Effector memory CD4-positive, alpha-beta T cell (primary cell): Measurements from ENCODE around the gene CNN3.

Source experiments
- DNase-seq, 3 donors: peaks; one replicate each; pipeline ENCODE4 v3.0.0-alpha.2; 2020
- H3K27ac ChIP-seq: 2 replicates; pipeline ENCODE4 v1.7.0; 2013; ENCODE audit warnings: mild to moderate bottlenecking, low read length, moderate library complexity; ENCODE audit not compliant: insufficient read depth, poor library complexity, severe bottlenecking
- H3K27me3 ChIP-seq: replicated peaks from 2 replicates; pipeline ENCODE4 v1.7.0; 2013; ENCODE audit warnings: mild to moderate bottlenecking, low read length; ENCODE audit not compliant: insufficient read depth, control insufficient read depth, poor library complexity, severe bottlenecking
- H3K36me3 ChIP-seq: 2 replicates; pipeline ENCODE4 v1.7.0; 2013; ENCODE audit warnings: mild to moderate bottlenecking, low read length, moderate library complexity; ENCODE audit not compliant: control insufficient read depth, insufficient read depth
- H3K4me1 ChIP-seq: 2 replicates; pipeline ENCODE4 v1.7.0; 2013; ENCODE audit warnings: low read length, mild to moderate bottlenecking; ENCODE audit not compliant: control insufficient read depth, insufficient read depth, poor library complexity, severe bottlenecking
- H3K4me3 ChIP-seq: 2 replicates; pipeline ENCODE4 v1.7.0; 2013; ENCODE audit warnings: low read length, low read depth, mild to moderate bottlenecking; ENCODE audit not compliant: insufficient read depth, poor library complexity, severe bottlenecking
- H3K9me3 ChIP-seq: 2 replicates; pipeline ENCODE4 v1.7.0; 2013; ENCODE audit warnings: mild to moderate bottlenecking, low read length, moderate library complexity; ENCODE audit not compliant: control insufficient read depth

Gene CNN3

GRCh38 chr1:94961988-94962387 is 35.1 kb upstream of the CNN3 start:
- Histone ChIP-seq H3K27ac (no peak overlapping the region), H3K4me1 (no peaks in the 10 kb centered on the region), H3K4me3 (no peak overlapping the region), H3K9me3 (no peaks in the 10 kb centered on the region), H3K36me3 (no peaks in the 10 kb centered on the region), H3K27me3 (no peaks in the 10 kb centered on the region)
- DNase-seq, result no peak

DNA sequence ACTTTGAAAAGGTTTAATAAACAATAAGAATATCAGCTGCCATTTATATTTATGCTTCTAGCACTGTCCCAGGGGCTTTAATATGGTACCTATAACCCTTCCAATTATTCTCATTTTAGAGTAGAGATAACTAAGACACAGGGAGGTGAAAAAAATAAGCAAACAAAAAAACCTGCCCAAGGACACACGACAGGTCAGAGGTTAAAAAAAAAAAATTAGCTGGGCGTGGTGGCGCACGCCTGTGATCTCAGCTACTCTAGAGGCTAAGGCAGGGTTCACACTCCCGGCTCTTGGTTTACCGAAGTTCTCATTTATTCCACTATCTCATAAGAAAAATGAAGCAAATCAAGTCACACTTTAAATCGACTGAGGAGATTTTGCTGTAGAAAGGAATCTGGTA is 34.7 kb upstream of the CNN3 start:
- Histone ChIP-seq H3K27ac (no peak overlapping the region), H3K36me3 (no peaks in the 10 kb centered on the region), H3K27me3 (no peaks in the 10 kb centered on the region), H3K4me3 (no peak overlapping the region), H3K4me1 (no peaks in the 10 kb centered on the region), H3K9me3 (no peaks in the 10 kb centered on the region)
- no peak for DNase-seq

- Histone ChIP-seq H3K27me3 (no peaks in the 10 kb centered on the region), H3K27ac (no peak overlapping the region), H3K36me3 (no peaks in the 10 kb centered on the region), H3K9me3 (no peaks in the 10 kb centered on the region), H3K4me3 (no peak overlapping the region), H3K4me1 (no peaks in the 10 kb centered on the region)
- no peak for DNase-seq
Measured at GRCh38 chr1:94958081-94958480, 31.2 kb upstream of the CNN3 start.

DNA sequence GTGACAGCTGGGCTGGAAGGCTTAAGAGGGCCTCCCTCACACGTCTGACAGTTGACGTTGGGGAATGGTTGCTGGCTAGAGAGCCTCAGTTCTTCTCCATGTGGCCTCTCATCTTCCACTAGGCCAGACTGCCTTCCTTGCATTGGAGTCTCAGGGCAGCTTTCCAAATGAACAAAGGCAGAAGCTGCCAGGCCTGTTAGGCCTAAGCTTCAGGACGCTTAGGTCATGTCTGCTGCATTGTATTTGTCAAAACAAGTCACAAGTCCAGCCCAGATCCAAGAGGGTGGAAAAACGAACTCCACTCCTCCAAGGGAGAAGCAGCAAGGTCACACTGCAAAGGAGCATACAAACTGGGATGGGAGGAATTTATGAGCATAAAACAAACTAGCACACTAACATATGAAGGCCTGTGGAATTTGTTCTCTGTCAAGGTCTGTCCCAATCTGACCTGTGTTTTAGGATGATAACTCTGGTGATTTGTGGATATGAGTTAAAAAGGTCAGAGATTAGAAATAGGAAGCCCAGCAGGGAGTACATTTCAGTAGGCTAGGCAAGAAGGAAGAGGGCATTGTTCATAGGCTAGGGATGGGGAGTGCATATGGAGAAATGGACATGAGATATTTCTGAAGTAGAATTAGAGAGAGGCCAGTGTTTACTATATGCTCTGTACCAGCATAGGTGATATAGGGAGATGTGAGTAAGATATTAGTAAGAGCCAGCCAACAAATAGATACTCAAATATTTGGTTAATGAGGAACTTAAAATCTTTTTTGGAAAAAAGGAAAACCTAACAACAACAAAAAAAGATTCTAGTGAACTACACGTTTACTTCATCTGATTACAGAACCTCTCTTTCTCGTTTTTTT is 29.1 kb upstream of the CNN3 start:
- Histone ChIP-seq H3K4me3 (no peak overlapping the region), H3K4me1 (no peaks in the 10 kb centered on the region), H3K36me3 (no peaks in the 10 kb centered on the region), H3K27me3 (no peaks in the 10 kb centered on the region), H3K9me3 (no peaks in the 10 kb centered on the region), H3K27ac (no peak overlapping the region)
- DNase-seq, result no peak

- Histone ChIP-seq H3K27me3 (no peaks in the 10 kb centered on the region), H3K4me3 (no peak overlapping the region)
- DNase-seq, result no peak
Measured at GRCh38 chr1:94954263-94955220, 27.6 kb upstream of the CNN3 start.

GRCh38 chr1:94953746-94954145 is 26.8 kb upstream of the CNN3 start:
- Histone ChIP-seq H3K4me1 (no peaks in the 10 kb centered on the region), H3K9me3 (no peaks in the 10 kb centered on the region), H3K4me3 (no peak overlapping the region), H3K27ac (no peak overlapping the region), H3K27me3 (no peaks in the 10 kb centered on the region), H3K36me3 (no peaks in the 10 kb centered on the region)
- DNase-seq, result no peak

More at GRCh38 chr1:94954263-94955220, 27.6 kb upstream of the CNN3 start:
- Histone ChIP-seq H3K27ac (no peak overlapping the region), H3K36me3 (no peaks in the 10 kb centered on the region), H3K4me1 (no peaks in the 10 kb centered on the region), H3K9me3 (no peaks in the 10 kb centered on the region)

DNA sequence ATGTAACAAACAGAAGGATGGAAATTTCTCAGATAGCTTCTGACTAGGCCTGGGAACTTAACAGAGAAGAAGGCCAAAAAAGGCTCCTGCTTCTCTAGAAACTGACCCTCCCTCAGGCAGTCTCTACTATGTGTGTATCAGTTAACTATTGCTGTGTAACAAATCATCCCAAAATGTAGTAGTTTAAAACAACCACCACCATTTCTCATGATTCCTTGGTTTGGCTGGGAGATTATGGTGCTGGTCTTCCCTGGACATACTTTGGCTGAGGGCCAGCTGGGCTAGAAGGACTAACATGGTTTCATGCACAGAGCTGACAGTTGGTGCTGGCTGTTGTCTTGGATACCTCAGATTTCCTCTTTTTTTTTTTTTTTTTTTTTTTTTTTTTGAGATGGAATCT is 26.2 kb upstream of the CNN3 start:
- Histone ChIP-seq H3K4me3 (no peak overlapping the region), H3K27me3 (no peaks in the 10 kb centered on the region), H3K36me3 (no peaks in the 10 kb centered on the region), H3K9me3 (no peaks in the 10 kb centered on the region), H3K27ac (no peak overlapping the region), H3K4me1 (no peaks in the 10 kb centered on the region)
- no peak for DNase-seq

- H3K27ac ChIP-seq, result no peak overlapping the region
- no peaks in the 10 kb centered on the region for H3K4me1 ChIP-seq
- no peaks in the 10 kb centered on the region for H3K36me3 ChIP-seq
- H3K4me3 ChIP-seq, result no peak overlapping the region
- no peaks in the 10 kb centered on the region for H3K9me3 ChIP-seq
- no peaks in the 10 kb centered on the region for H3K27me3 ChIP-seq
- no peak for DNase-seq
Measured at GRCh38 chr1:94952539-94952938, 25.6 kb upstream of the CNN3 start.

DNA sequence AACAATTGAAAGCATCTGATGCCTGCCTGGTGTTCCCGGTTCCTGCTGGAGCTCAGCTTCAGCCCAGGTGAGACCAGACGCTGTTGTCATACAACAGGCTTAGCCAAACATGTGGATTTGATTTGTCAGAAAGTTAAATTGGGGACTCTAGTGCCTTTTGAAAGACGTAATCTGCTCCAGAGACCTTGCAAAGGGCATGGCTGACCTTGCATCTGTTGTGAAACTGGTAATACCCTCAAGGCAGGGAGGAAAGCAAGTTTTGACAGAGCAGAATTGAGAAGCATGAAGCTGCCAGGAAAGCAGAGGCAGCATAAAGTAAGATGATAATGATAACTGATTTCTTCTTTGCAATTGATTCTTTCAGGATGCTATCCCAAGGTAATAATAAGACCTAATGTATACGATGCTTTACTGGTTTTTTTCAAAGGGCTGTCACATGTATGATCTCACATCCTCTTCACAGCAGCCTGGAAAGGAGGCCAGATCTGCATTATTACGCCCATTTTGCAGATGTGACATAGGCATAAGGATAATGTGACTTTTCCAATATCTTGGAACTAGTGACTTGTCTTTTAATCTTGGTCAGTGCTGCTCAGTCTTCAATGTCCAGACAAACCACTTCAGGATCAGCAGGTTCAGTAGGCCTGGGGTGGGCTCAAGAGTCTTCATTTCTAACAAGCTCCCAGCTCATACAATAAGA is 24.7 kb upstream of the CNN3 start:
- no peak for DNase-seq
- Histone ChIP-seq H3K9me3 (no peaks in the 10 kb centered on the region), H3K27me3 (no peaks in the 10 kb centered on the region), H3K27ac (no peak overlapping the region), H3K4me3 (no peak overlapping the region), H3K36me3 (no peaks in the 10 kb centered on the region), H3K4me1 (no peaks in the 10 kb centered on the region)
